Fibroblast of lung (primary cell): ENCODE measurements around the gene STIM1. TPM values are rescaled to one million over a fixed set of nuclear protein-coding genes. Genes with fewer than 3 reads are reported as not detected.

Experiments used
- DNase-seq, 2 donors: peaks; one replicate each; pipeline versions ENCODE4 v3.0.0 to v3.0.0-alpha.2; 2010; ENCODE audit warnings: low read depth in 2 of 2
- H2AFZ ChIP-seq: 2 replicates; pipeline ENCODE4 v1.5.1; 2012; ENCODE audit warnings: low read length, control low read depth, inconsistent platforms
- H3K27ac ChIP-seq: 2 replicates; pipeline ENCODE4 v1.5.1; 2011; ENCODE audit warnings: low read length, control low read depth; ENCODE audit not compliant: insufficient read depth
- H3K27me3 ChIP-seq: 2 replicates; pipeline ENCODE4 v1.5.1; 2011; ENCODE audit warnings: mild to moderate bottlenecking, low read length; ENCODE audit not compliant: control insufficient read depth, insufficient read depth
- H3K36me3 ChIP-seq: 2 replicates; pipeline ENCODE4 v1.5.1; 2011; ENCODE audit warnings: low read length; ENCODE audit not compliant: control insufficient read depth, insufficient read depth
- H3K4me1 ChIP-seq: 2 replicates; pipeline ENCODE4 v1.5.1; 2011; ENCODE audit warnings: low read length; ENCODE audit not compliant: control insufficient read depth, insufficient read depth; ENCODE audit errors: extremely low read depth
- H3K4me2 ChIP-seq: 2 replicates; pipeline ENCODE4 v1.5.1; 2011; ENCODE audit warnings: low read length, control low read depth; ENCODE audit not compliant: insufficient read depth; ENCODE audit errors: extremely low read depth
- H3K4me3 ChIP-seq, 4 experiments: fragments of 200-600 bp in 1 of 4; sonication (generic) in 1 of 4; replicated peaks in 1 of 4; 2 replicates each; pipeline ENCODE4 v1.5.1; 2011 to 2016; ENCODE audit warnings: low read length in 4 of 4, low read depth in 3 of 4, mild to moderate bottlenecking in 3 of 4, control low read depth in 2 of 4, inconsistent platforms in 1 of 4, mixed read lengths in 1 of 4; ENCODE audit not compliant: insufficient read depth in 1 of 4; ENCODE audit errors: control extremely low read depth in 1 of 4
- H3K79me2 ChIP-seq: 2 replicates; pipeline ENCODE4 v1.5.1; 2012; ENCODE audit warnings: mild to moderate bottlenecking, low read length, inconsistent platforms; ENCODE audit not compliant: control insufficient read depth, insufficient read depth
- H3K9ac ChIP-seq: 2 replicates; pipeline ENCODE4 v1.5.1; 2011; ENCODE audit warnings: mild to moderate bottlenecking, low read length, control low read depth; ENCODE audit not compliant: insufficient read depth
- H3K9me3 ChIP-seq: 2 replicates; pipeline ENCODE4 v1.5.1; 2012; ENCODE audit warnings: low read depth, low read length; ENCODE audit not compliant: control insufficient read depth, insufficient read depth
- H4K20me1 ChIP-seq: 2 replicates; pipeline ENCODE4 v1.5.1; 2011; ENCODE audit warnings: low read length; ENCODE audit not compliant: control insufficient read depth, insufficient read depth; ENCODE audit errors: extremely low read depth
- CTCF ChIP-seq, 2 donors: IDR thresholded peaks in 1 of 2; conservative IDR thresholded peaks in 1 of 2; 1 replicate in 1 of 2; 2 replicates in 1 of 2; pipeline ENCODE4 v1.5.1; 2011 to 2012; ENCODE audit warnings: low read length in 2 of 2, control low read depth in 1 of 2, inconsistent platforms in 1 of 2, low read depth in 1 of 2, mild to moderate bottlenecking in 1 of 2
- EZH2 ChIP-seq: IDR thresholded peaks from 2 replicates; pipeline ENCODE4 v1.5.1; 2012; ENCODE audit warnings: low read length, control low read depth, mild to moderate bottlenecking; ENCODE audit errors: missing control alignments
- polyA plus RNA-seq, 2 donors: library from polyadenylated mRNA; depleted of rRNA in 1 of 2; stranded (reverse) in 1 of 2; unstranded in 1 of 2; fragments of >200 nt; gene quantifications; 2 replicates each; pipeline ENCODE4 v1.2.1, GENCODE V29; 2011 to 2012; ENCODE audit warnings: missing spikeins in 1 of 2
- total RNA-seq: library from RNA; depleted of rRNA; stranded (reverse); fragments of >200 nt; gene quantifications from 2 replicates; pipeline ENCODE4 v1.2.1, GENCODE V29; 2014

STIM1 gene
- total and polyA plus RNA-seq, 2 donors (not counting 1 experiment from before 2014, with no cell fraction given): 38.1 to 44.6 TPM

- Histone ChIP-seq H3K36me3 (no peaks in the 10 kb centered on the region), H4K20me1 (no peaks in the 10 kb centered on the region), H3K4me2 (no peak overlapping the region), H3K27ac (no peak overlapping the region), H3K27me3 (no peaks in the 10 kb centered on the region), H3K4me3 (no peak overlapping the region), H3K9me3 (no peaks in the 10 kb centered on the region), H3K4me1 (peaks cover 5% of the 10 kb centered on the region), H2AFZ (no peak overlapping the region), H3K79me2 (no peaks in the 10 kb centered on the region), H3K9ac (no peak overlapping the region)
- no peak for TF ChIP-seq CTCF (conservative IDR thresholded peaks at IDR 0.05 in 1 of 2, IDR thresholded peaks at IDR 0.05 in 1 of 2; ENCODE audit: low read depth in 1 of 2, low read length in 2 of 2)
- TF ChIP-seq EZH2: no peak
- DNase-seq: no peak
Observed at GRCh38 chr11:3902441-3902840, 47.0 kb downstream of the STIM1 start.

DNA sequence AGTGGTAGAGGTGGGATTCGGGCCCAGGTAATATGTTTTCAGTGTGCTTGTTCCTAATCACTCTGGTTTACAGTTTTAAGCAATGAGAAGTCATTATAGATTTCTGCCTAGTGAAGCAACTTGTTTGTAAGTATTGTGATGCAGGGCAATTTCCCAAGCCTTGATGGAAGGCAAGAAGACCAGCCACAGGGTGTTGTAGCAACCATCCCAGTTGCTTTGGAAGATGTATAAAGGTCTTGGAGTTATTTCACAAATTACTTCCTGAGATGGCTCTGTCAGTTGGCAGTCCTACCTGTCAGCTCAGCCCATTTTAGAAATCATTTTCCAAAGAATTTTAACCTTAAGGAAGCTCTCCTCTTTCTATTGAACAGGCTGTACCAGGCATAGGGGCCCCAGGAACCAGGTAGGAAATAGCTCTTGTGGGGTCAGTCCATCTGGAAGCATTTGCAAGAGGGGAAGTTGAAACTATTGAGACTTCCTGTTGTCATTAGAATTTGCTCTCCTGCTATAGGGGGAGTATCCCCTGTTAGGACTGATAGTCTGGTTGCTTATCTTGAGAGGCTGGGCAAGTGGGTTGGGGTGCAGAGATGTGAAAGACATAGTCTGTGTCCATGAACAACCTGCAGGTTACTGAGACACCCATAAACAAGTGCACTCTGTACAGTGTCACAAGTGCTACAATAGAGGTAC lies 47.9 kb downstream of the STIM1 start:
- Histone ChIP-seq H3K79me2 (no peaks in the 10 kb centered on the region), H3K27ac (no peak overlapping the region), H3K9me3 (no peaks in the 10 kb centered on the region), H3K4me1 (peaks cover 5% of the 10 kb centered on the region), H4K20me1 (no peaks in the 10 kb centered on the region), H3K4me3 (no peak overlapping the region), H2AFZ (no peak overlapping the region), H3K9ac (no peak overlapping the region), H3K36me3 (no peaks in the 10 kb centered on the region), H3K4me2 (no peak overlapping the region), H3K27me3 (no peaks in the 10 kb centered on the region)
- TF ChIP-seq EZH2 (no peak), CTCF (conservative IDR thresholded peaks at IDR 0.05 in 1 of 2, IDR thresholded peaks at IDR 0.05 in 1 of 2; ENCODE audit: low read depth in 1 of 2, low read length in 2 of 2) (no peak)
- DNase-seq: no peak

- Histone ChIP-seq H3K4me3 (no peak overlapping the region), H3K27ac (no peak overlapping the region), H3K36me3 (no peaks in the 10 kb centered on the region), H3K79me2 (no peaks in the 10 kb centered on the region), H3K4me2 (no peak overlapping the region), H3K4me1 (peaks cover 5% of the 10 kb centered on the region), H4K20me1 (no peaks in the 10 kb centered on the region), H3K9me3 (no peaks in the 10 kb centered on the region), H2AFZ (no peak overlapping the region), H3K27me3 (no peaks in the 10 kb centered on the region), H3K9ac (no peak overlapping the region)
- DNase-seq: no peak
- TF ChIP-seq EZH2 (no peak), CTCF (conservative IDR thresholded peaks at IDR 0.05 in 1 of 2, IDR thresholded peaks at IDR 0.05 in 1 of 2; ENCODE audit: low read depth in 1 of 2, low read length in 2 of 2) (no peak)
Observed at GRCh38 chr11:3904228-3904627, 48.8 kb downstream of the STIM1 start.
